NCI-H2196 treated with DMSO at 0.1 percent for 48 hours (cell line): Measurements from ENCODE around the gene HMCN1.

Source experiments
- DNase-seq: peaks from one replicate; lab custom pipeline; 2025; ENCODE audit not compliant: unreplicated experiment; lab: John Stamatoyannopoulos, UW

HMCN1 gene

DNA sequence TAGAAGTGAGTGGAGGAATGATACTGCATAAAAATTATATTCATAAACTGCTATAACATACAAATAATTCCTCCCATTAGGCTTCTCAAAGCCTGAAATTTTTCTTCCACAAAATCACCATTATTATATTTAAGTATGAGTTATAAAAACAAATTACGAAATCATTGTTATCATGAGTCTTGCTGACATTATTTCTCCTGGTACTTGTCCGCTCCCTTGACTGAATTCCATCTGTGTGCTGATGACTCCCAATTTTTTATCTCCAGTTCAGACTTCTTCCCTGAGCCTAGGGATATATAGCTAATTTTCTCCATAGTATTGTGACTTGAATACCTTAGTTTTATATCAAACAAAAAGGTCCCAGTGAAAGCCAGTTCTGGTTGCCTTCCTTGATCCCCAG lies 268.2 kb downstream of the HMCN1 start:
- DNase-seq = no peak

- no peak for DNase-seq
Observed at GRCh38 chr1:186009039-186009737, 275.0 kb downstream of the HMCN1 start.

DNA sequence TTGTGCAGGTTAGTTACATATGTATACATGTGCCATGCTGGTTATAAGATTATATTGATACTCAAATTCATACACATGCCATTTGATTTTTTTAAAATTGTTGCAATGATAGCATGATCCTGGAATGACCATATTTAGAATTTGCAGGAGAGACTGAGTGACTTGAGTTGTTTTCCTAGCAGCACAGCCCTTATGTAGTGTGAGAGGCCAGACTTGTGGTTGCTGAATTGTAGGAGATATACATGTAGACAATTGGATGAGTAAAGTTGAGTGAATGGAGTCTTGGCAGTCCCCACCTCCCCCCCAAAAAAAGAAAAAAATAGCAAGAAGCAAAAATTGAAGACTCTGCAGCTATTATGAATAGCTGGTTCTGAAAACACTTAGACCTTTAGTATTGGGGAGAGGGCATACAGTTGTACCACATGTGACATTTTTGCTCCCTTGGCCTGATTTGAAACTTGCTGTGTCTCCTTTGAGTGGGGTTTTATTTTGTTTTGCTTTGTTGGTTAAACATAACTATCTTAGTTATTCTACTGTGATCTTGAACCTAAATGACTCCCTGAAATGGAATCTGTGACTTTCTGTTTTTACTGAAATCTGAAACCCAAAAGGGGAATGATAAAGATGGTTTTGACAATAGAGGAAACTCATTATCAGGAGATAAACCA lies 280.3 kb downstream of the HMCN1 start:
- DNase-seq = no peak

DNA sequence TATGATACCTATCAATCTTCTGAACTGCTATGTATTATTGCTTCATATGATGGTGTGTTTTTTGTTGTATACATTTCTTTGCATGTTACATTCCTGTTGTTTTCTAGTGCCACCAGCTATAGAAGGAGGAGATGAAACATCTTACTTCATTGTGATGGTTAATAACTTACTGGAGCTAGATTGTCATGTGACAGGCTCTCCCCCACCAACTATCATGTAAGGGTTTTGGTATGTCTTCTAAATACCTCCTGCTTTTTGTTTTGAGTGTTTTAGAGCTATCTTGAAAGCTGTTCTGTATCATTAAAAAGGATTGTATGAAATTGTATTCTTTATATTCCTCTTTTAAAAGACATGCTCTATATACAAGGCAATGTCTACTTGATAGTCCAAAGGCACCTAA lies 282.7 kb downstream of the HMCN1 start:
- no peak for DNase-seq

GRCh38 chr1:186022184-186022583 lies 288.0 kb downstream of the HMCN1 start:
- DNase-seq = no peak

DNA sequence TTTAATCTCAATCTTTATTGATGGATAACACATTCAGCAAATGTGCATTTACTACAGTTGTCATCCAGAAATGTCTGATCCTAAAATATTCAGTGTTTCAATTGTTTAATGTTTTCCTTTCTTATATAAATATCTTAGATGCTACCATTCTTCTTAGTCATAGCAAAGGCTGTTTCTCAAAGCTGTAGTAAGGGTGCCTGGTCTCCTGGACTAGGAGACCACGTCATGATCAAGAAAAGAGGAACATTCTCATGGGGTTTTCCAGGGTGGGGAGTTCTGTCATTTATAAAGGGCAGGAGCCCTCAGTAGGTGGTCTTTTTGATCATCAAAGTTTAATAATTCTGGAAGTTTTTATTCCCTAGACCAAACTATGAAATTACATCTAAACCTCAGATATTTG lies 292.8 kb downstream of the HMCN1 start:
- DNase-seq = no peak

GRCh38 chr1:186027621-186028020 lies 293.4 kb downstream of the HMCN1 start:
- no peak for DNase-seq

- no peak for DNase-seq
Observed at GRCh38 chr1:186030453-186030852, 296.3 kb downstream of the HMCN1 start.

GRCh38 chr1:186033847-186034271 lies 299.7 kb downstream of the HMCN1 start:
- DNase-seq = no peak

DNA sequence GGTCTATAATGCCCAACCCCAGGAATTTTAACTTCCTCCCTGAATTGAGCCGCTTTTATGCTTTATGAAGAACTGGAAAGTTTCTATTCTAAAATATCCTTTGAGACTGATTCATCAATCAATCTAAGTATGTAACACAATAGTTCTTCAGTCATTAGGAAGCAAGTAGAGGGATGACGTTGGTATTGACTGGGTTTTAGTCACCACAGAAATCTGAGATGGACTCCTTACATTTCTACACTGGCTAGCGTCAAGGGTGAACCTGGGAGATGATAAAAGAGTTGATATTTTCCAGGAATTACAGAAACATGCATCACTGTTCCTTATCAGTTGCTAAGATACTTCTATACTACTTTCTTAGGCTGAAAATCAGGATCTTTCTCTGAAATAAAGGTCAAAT lies 308.0 kb downstream of the HMCN1 start:
- no peak for DNase-seq

GRCh38 chr1:186043296-186043695 lies 309.1 kb downstream of the HMCN1 start:
- DNase-seq = no peak

DNA sequence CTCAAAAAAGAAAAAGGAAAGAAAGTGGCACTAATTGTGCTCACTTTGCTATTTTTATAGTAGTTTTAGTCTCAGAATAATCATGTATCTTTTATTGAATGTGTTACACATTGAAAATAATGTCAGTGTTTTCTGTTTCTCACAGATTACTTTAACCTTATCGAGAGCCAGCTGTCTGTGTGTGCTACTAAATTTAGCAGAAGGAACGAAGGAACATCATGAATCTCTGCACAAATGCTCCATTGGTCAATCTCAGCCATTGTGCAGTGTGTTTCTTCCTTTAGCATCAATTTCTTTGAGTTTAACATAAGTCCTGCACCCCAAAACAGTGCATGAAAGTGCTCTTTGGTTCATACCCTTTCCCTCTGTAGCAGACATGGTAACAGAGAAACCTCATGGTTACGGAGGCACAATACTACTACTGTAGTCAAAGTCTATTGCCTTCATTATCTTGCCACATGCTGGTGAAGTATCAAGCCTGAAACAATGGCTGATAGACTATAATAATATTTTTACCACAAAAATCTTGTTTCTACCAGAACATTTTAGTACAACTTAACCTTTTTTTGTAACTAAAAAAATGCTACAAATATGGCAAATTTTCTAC lies 310.0 kb downstream of the HMCN1 start:
- no peak for DNase-seq

DNA sequence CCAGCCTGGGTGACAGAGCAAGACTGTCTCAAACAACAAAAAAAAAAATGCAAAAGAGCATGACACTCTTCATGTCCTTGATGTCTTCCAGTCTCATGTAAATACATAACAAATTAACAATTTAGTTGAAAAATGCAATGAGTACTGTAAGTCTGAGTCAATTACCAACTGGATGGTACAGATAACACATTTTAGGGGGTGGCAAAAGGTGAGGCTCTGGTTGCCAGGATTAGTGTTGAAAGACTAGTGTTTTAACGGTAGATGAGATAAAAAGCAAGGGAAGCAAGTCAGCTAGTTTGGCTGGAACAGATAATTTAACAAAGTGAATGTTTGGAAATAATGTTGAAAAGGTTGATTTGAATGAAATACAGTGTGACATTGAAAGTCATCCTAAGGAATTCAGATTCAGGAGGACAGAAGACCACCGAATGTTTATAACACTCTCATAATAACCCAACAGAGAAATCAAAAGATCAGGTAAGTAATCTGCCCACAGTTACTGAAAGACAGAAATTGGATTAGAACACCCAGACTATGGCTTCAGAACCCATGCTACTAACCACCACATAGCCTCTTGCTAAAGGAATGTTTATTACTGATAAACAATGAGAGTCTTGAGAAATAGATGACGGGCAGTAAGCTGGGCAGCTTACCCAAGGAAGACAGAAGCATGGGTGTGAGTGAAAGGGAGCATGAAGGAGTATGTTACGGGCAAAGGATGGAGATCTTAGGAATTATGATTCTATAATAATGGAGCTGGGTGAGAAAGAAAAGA lies 312.4 kb downstream of the HMCN1 start:
- DNase-seq = no peak

GRCh38 chr1:186050360-186050759 lies 316.2 kb downstream of the HMCN1 start:
- DNase-seq = no peak

DNA sequence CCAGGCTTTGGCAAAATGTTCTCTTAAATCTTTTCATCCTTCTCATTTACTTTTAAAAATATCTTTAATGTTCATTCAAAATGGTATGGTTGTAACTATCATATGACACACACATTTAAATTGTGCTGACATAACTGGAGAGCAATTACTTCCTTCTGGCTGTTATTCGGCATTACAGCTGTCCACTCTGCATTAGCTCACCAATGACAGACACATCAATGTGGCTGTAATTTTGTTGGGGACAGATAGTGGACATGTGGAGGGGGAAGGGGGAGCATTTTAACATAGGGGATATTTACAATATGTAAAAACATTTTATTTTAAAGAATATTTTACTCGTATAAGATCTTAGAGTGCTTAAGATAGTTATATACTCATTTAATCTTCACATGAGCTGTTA lies 319.8 kb downstream of the HMCN1 start:
- DNase-seq = no peak

- DNase-seq = no peak
Observed at GRCh38 chr1:186054932-186055331, 320.7 kb downstream of the HMCN1 start.

GRCh38 chr1:186055846-186056245 lies 321.7 kb downstream of the HMCN1 start:
- no peak for DNase-seq

- DNase-seq = no peak
Observed at GRCh38 chr1:186057086-186057485, 322.9 kb downstream of the HMCN1 start.

- DNase-seq = no peak
Observed at GRCh38 chr1:186059311-186059710, 325.1 kb downstream of the HMCN1 start.

DNA sequence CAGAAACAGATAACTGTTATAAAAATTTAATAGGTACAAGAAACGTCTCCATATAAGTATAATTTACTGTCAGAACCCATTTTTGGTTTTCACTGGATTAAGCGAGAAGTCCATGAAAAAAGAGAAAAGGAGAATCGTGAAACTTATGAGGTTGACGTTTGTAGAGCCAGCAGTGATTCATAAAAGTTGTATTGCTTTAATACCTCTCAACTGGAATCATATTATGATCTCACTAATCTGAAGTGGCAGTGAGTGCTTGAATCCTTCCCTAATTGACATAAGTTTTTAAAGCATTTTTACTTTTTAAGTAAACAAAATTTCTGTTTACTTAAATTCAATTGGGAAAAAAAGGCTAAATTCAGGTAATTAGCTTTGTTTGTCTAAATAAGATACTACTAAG lies 325.6 kb downstream of the HMCN1 start:
- no peak for DNase-seq

DNA sequence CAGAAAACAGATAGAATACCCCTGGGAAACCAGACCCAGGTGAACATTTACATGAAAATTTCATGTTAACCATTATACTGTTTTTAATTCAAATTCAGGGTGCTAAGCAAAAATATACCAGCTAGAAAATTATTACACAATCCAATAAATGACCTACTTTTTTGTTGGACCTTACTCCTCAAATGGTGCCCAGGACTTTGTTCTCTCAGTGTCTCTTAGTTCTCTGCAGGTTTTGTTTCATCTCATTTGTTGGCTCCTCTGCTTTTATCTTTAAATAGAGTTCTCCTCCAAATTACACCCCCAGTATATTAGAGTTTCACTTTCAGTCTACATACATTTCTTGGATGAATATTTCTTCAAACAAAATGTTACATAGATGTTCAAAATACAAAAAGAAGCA lies 326.0 kb downstream of the HMCN1 start:
- no peak for DNase-seq
